GM21529 (cell line): ENCODE data around the gene ATP8A1.
"Not testable (repeated sequence)": the region's sequence is repeated elsewhere in the genome, so short reads cannot be mapped to it uniquely, and the experiment has no call there.

ENCODE experiments used
- ATAC-seq: cut with Tn5 transposase; IDR thresholded peaks from one replicate; pipeline ENCODE4 v1.9.1; 2021; ENCODE audit not compliant: unreplicated experiment

ATP8A1 gene

GRCh38 chr4:42513748-42514492 is 143.0 kb downstream of the ATP8A1 start:
- ATAC-seq = no peak

GRCh38 chr4:42512226-42512625 is 144.7 kb downstream of the ATP8A1 start:
- no peak for ATAC-seq

- ATAC-seq = no peak
These were observed 146.7 kb downstream of the ATP8A1 start for GRCh38 chr4:42510225-42510624.

GRCh38 chr4:42501624-42502401 is 155.1 kb downstream of the ATP8A1 start:
- ATAC-seq = no peak

GRCh38 chr4:42498040-42498439 is 158.9 kb downstream of the ATP8A1 start:
- no peak for ATAC-seq

GRCh38 chr4:42497142-42497910 is 159.6 kb downstream of the ATP8A1 start:
- no peak for ATAC-seq

- no peak for ATAC-seq
These were observed 163.9 kb downstream of the ATP8A1 start for GRCh38 chr4:42492962-42493361.

GRCh38 chr4:42490015-42490414 is 166.9 kb downstream of the ATP8A1 start:
- ATAC-seq = no peak

GRCh38 chr4:42489095-42489494 is 167.8 kb downstream of the ATP8A1 start:
- peak; percentile 71 for ATAC-seq

- no peak for ATAC-seq
These were observed 168.4 kb downstream of the ATP8A1 start for GRCh38 chr4:42488554-42488953.

GRCh38 chr4:42488114-42488513 is 168.8 kb downstream of the ATP8A1 start:
- peak; percentile 84 for ATAC-seq

GRCh38 chr4:42487230-42487629 is 169.7 kb downstream of the ATP8A1 start:
- ATAC-seq = no peak

GRCh38 chr4:42486156-42486555 is 170.7 kb downstream of the ATP8A1 start:
- ATAC-seq = not testable (repeated sequence)

- no peak for ATAC-seq
These were observed 172.3 kb downstream of the ATP8A1 start for GRCh38 chr4:42484630-42485029.

GRCh38 chr4:42483426-42484379 is 173.2 kb downstream of the ATP8A1 start:
- no peak for ATAC-seq

GRCh38 chr4:42482516-42483327 is 174.2 kb downstream of the ATP8A1 start:
- ATAC-seq = no peak

- ATAC-seq = no peak
These were observed 176.2 kb downstream of the ATP8A1 start for GRCh38 chr4:42480717-42481116.

- ATAC-seq = no peak
These were observed 176.6 kb downstream of the ATP8A1 start for GRCh38 chr4:42480281-42480680.

GRCh38 chr4:42478946-42479345 is 178.0 kb downstream of the ATP8A1 start:
- no peak for ATAC-seq

- ATAC-seq = peak; percentile 67
These were observed 178.4 kb downstream of the ATP8A1 start for GRCh38 chr4:42478509-42478908.
